Measurements from ENCODE around the gene CIT.
"Not testable (repeated sequence)": the region's sequence is repeated elsewhere in the genome, so short reads cannot be mapped to it uniquely, and the experiment has no call there.

CIT gene

DNA sequence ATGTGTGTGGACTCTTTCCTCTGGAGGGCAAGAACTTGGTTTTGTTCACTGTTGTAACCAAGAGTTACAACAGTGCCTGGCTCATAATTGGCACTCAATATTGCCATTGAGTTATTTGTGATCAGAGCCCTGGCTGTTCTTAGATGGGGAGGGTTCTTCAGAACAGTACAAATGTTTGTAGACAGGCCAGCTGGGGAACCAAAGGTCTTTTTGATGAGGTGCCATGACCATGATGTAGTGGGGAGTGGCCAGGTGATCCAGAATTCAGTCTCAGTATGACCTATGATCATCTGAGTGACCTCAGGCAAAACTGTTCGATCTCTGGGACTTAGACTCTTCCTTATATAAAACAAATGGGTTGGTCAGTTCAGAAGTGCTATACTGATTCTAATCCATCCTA, 212.5 kb downstream of the CIT start:
- POLR2A ChIA-PET = no interaction called here
- CTCF ChIA-PET = interaction anchor here (0.9 to 1.6 kb wide), 3 partner anchors 14 to 221 kb away, joined by 3 to 6 read pairs (median 3); no protein-coding TSS in a partner anchor
- TF ChIP-seq, protein P1, sequence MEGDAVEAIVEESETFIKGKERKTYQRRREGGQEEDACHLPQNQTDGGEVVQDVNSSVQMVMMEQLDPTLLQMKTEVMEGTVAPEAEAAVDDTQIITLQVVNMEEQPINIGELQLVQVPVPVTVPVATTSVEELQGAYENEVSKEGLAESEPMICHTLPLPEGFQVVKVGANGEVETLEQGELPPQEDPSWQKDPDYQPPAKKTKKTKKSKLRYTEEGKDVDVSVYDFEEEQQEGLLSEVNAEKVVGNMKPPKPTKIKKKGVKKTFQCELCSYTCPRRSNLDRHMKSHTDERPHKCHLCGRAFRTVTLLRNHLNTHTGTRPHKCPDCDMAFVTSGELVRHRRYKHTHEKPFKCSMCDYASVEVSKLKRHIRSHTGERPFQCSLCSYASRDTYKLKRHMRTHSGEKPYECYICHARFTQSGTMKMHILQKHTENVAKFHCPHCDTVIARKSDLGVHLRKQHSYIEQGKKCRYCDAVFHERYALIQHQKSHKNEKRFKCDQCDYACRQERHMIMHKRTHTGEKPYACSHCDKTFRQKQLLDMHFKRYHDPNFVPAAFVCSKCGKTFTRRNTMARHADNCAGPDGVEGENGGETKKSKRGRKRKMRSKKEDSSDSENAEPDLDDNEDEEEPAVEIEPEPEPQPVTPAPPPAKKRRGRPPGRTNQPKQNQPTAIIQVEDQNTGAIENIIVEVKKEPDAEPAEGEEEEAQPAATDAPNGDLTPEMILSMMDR (IDR thresholded peaks at IDR 0.05; ENCODE audit: control extremely low read depth, extremely low read depth, low read depth, missing control alignments) = no peak
- DNase-seq (ENCODE audit: extremely low spot score) = no peak

DNA sequence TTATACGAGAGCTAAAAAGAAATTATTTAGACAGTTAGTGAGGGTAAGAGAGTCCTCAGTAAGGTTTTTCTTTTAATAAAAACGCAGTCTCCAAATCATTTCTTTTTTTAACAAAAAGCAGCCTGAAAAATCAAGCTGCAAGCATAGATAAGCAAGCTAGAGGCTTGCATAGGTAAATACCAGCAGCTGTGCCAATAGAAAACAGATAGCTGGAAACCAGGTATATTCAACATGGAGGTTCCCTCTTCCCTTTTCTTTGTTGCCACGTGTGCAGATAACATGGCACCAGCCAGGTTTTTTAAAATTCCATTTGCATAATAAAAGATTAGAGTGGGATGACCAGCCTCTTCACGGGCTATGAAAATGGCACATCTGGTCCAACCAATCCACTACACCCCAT, 215.2 kb downstream of the CIT start:
- no peak for DNase-seq (ENCODE audit: extremely low spot score)
- POLR2A ChIA-PET = no interaction called here
- TF ChIP-seq, protein P1 (IDR thresholded peaks at IDR 0.05; ENCODE audit: control extremely low read depth, extremely low read depth, low read depth, missing control alignments) = no peak
- CTCF ChIA-PET = interaction anchor here (1.0 to 1.6 kb wide), 4 partner anchors 10 to 218 kb away, joined by 3 to 5 read pairs (median 4); no protein-coding TSS in a partner anchor

DNA sequence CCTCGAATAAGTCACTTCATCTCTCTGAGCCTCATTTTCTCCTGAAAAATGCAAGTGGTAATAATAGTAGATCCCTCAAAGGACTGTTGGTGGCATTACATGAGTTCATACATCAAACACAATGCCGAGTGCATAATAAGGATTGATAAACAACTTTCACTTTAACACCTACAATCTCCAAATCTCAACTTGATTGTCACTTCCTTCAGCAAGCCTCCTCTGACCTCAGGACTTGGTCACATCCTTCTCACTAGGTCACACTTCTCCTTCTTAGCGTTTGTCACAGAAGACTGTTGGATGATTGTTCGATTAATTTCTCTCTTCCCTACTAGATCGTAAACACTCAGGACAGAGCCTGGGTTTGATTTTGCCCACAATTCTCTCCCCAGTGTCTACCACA, 217.0 kb downstream of the CIT start:
- CTCF ChIA-PET = interaction anchor here (0.7 to 2.1 kb wide), 2 partner anchors 14 to 216 kb away, joined by 3 to 12 read pairs; no protein-coding TSS in a partner anchor
- POLR2A ChIA-PET = no interaction called here
- TF ChIP-seq, protein P1 (IDR thresholded peaks at IDR 0.05; ENCODE audit: control extremely low read depth, extremely low read depth, low read depth, missing control alignments) = no peak
- DNase-seq (ENCODE audit: extremely low spot score) = no peak

DNA sequence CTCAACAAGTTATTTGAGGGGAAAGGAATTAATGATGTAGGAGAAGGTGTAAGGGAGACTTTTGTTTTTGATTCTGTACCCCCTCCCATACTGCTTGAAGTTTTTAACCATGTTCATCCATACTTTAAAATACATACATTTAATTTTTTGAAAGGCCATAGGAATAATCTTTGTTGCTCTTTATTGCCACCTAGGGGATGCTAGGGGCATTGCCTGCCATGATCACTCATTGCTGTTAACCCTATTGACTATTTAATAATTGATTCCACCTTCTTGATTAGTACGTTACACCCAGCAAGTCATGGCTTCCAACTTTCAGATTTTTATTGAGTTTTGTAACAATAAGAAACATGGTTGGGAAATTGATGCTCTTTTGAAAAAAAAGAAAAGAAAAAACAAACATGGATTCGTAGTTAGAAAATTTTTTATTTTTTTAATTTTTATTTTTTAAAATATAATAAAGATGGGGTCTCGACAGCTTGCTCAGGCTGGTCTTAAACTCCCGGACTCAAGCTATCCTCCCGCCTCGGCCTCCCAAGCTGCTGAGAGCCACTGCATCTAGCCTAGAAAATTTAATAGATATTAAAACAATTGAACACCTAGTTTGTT, 217.7 kb downstream of the CIT start:
- ChIA-PET POLR2A (no interaction called here), CTCF (interaction anchor here (0.7 to 2.2 kb wide), 5 partner anchors 9 to 216 kb away, joined by 3 to 17 read pairs (median 7); partner anchors contain the start of gene PRKAB1)
- TF ChIP-seq, protein P1 (IDR thresholded peaks at IDR 0.05; ENCODE audit: control extremely low read depth, extremely low read depth, low read depth, missing control alignments) = peak; percentile 64
- DNase-seq (ENCODE audit: extremely low spot score) = peak; percentile 59

DNA sequence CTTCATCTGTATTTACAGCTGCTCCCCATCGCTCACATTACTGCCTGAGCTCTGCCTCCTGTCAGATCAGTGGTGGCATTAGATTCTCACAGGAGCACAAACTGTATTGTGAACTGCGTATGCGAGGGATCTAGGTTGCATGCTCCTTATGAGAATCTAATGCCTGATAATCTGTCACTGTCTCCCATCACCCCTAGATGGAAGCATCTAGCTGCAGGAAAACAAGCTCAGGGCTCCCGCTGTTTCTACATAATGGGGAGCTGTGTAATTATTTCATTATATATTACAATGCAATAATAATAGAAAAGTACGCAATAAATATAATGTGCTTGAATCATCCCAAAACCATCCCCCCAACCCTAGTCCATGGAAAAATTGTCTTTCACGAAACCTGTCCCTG, 219.0 kb downstream of the CIT start:
- DNase-seq (ENCODE audit: extremely low spot score); POLR2A ChIA-PET: not testable (repeated sequence)
- CTCF ChIA-PET = interaction anchor here (0.7 to 2.2 kb wide), 8 partner anchors 8 to 214 kb away, joined by 3 to 17 read pairs (median 6); partner anchors contain the start of gene PRKAB1

DNA sequence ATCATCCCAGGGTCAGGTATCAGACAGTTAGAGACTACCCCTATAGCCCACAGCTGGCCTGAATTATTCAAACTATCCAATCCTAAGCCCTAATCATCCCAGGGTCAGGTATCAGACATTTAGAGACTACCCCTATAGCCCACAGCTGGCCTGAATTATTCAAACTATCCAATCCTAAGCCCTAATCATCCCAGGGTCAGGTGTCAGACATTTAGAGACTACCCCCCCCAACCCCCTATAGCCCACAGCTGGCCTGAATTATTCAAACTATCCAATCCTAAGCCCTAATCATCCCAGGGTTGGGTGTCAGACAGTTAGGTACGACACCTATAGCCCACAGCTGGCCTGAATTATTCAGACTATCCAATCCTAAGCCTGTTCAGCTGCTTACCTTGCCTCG, 220.1 kb downstream of the CIT start:
- CTCF ChIA-PET = interaction anchor here (1.0 to 2.2 kb wide), 2 partner anchors 9 to 12 kb away, joined by 3 to 17 read pairs; partner anchors contain the start of gene PRKAB1
- POLR2A ChIA-PET; DNase-seq (ENCODE audit: extremely low spot score): not testable (repeated sequence)

DNA sequence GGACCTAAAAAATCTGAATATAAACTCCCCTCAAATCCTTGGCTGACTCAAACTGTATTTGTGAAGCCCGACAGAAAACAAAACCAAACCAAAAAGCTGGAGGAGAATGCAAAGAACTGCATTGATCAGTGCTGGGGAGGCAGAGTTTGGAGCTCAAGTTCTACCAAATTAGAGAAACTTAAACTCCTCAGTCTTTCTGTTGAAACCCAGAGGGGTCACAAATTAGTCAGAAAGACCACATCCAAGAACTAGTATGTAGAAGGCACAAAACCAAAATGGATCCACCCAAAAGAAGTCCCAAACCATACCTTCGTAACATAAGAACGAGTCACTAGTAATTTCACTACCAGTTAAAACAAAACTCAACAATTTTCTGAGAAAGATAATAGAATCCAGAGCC, 224.5 kb downstream of the CIT start:
- no peak for DNase-seq (ENCODE audit: extremely low spot score)
- ChIA-PET POLR2A (no interaction called here), CTCF (interaction anchor here (1.0 to 1.3 kb wide), 3 partner anchors 13 to 107 kb away, joined by 3 to 4 read pairs (median 3); no protein-coding TSS in a partner anchor)
- TF ChIP-seq, protein P1 (IDR thresholded peaks at IDR 0.05; ENCODE audit: control extremely low read depth, extremely low read depth, low read depth, missing control alignments) = no peak

Measured in GM10248 (cell line).